ENCODE results near the gene TPM1.

The TPM1 gene

GRCh38 chr15:63109920-63110319, 67.4 kb downstream of the TPM1 start:
- FAIRE-seq (no peak), DNase-seq (ENCODE audit: insufficient read length, low spot score) (no peak)

GRCh38 chr15:63110428-63111026, 68.0 kb downstream of the TPM1 start:
- TF ChIP-seq CTCF (IDR thresholded peaks at IDR 0.05; ENCODE audit: insufficient read depth, missing control alignments) = no peak
- no peak for DNase-seq (ENCODE audit: insufficient read length, low spot score)
- no peak for FAIRE-seq

More at GRCh38 chr15:63109920-63110319, 67.4 kb downstream of the TPM1 start:
- no peak for TF ChIP-seq CTCF (IDR thresholded peaks at IDR 0.05; ENCODE audit: insufficient read depth, missing control alignments)

DNA sequence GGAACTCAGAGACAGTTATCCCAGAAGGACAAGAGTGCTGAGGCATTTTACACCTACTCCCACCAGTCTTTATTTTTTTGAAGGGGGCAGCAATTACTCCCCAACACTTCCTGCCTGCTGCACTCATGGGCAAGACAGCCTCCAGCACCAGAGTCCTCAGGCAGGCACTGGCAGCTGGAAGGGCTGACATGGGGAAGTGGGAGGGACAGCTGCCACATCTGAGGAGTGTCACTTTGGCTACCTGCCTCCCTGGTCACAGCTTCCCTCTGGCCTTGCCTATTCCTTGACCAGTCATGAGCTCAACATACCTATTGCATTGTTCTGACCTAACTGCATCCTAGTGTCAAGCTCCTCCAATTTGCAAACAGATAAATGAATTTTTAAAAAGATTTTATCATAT, 68.9 kb downstream of the TPM1 start:
- FAIRE-seq (no peak), DNase-seq (ENCODE audit: insufficient read length, low spot score) (no peak)
- no peak for TF ChIP-seq CTCF (IDR thresholded peaks at IDR 0.05; ENCODE audit: insufficient read depth, missing control alignments)

- no peak for FAIRE-seq
- TF ChIP-seq CTCF (IDR thresholded peaks at IDR 0.05; ENCODE audit: insufficient read depth, missing control alignments) = no peak
- no peak for DNase-seq (ENCODE audit: insufficient read length, low spot score)
Observed at GRCh38 chr15:63112871-63113270, 70.3 kb downstream of the TPM1 start.

DNA sequence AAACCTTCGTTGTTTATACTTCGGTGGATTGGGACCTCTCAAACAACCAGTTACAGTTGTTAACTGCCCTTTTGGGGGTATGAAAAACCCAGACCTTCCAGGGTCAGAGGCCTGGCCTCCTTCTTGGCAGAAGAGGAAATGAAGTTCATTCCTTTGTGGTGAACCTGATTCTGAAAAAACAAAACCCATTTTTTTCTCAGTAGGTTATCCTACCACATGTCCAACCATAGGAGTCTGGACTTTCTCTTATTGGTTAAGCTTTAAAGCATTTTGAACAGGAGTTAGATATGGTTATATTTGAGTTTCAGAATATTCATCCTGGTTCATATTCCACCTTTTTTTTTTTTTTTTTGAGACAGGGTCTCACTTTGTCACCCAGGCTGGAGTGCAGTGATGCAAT, 71.9 kb downstream of the TPM1 start:
- DNase-seq (ENCODE audit: insufficient read length, low spot score) = no peak
- no peak for TF ChIP-seq CTCF (IDR thresholded peaks at IDR 0.05; ENCODE audit: insufficient read depth, missing control alignments)
- no peak for FAIRE-seq
